CD4-positive, alpha-beta T cell (primary cell): ENCODE results near the gene LDLRAD4. TPM values are rescaled to one million over a fixed set of nuclear protein-coding genes. Genes with fewer than 3 reads are reported as not detected.
A peak's percentile ranks its signal among the peaks of the same experiment; 100 is the strongest.

ENCODE experiments used
- ATAC-seq: fragments of 200-7000 bp; cut with Tn5 transposase; one replicate; pipeline ENCODE4 v1.10.0; 2022; ENCODE audit warnings: mild to moderate bottlenecking; ENCODE audit not compliant: poor library complexity
- CTCF ChIA-PET: fragments of 350-600 bp; sonication (Branson Sonifier 250); formaldehyde crosslinking; loops from one replicate; lab custom pipeline; 2021; ENCODE audit warnings: antibody characterized with exemption, inconsistent platforms; lab: Charles Lee
- POLR2A ChIA-PET: fragments of 350-600 bp; sonication (Branson Sonifier 250); formaldehyde crosslinking; loops from one replicate; lab custom pipeline; 2021; ENCODE audit warnings: antibody characterized with exemption, inconsistent platforms; lab: Charles Lee
- DNase-seq, 14 experiments: peaks; one replicate each; pipeline ENCODE4 v3.0.0-alpha.2; 2013 to 2020; ENCODE audit warnings: mixed read lengths in 2 of 14
- H3K27ac ChIP-seq, 2 donors: one replicate each; pipeline versions ENCODE4 v1.5.1 to v1.7.0; 2013; ENCODE audit warnings: low read length in 2 of 2, low read depth in 1 of 2, mild to moderate bottlenecking in 1 of 2
- H3K27me3 ChIP-seq, 2 experiments: 1 replicate in 1 of 2; 2 replicates in 1 of 2; pipeline versions ENCODE4 v1.6.1 to v1.7.0; 2013; ENCODE audit warnings: low read length in 2 of 2, control low read depth in 1 of 2, mild to moderate bottlenecking in 1 of 2, moderate library complexity in 1 of 2; ENCODE audit not compliant: insufficient read depth in 2 of 2, control insufficient read depth in 1 of 2
- H3K36me3 ChIP-seq: one replicate; pipeline ENCODE4 v1.6.1; 2013; ENCODE audit warnings: low read length, control low read depth; ENCODE audit not compliant: insufficient read depth
- H3K4me1 ChIP-seq: one replicate; pipeline ENCODE4 v1.6.1; 2013; ENCODE audit warnings: low read length, control low read depth; ENCODE audit not compliant: insufficient read depth
- H3K4me3 ChIP-seq: one replicate; pipeline ENCODE4 v1.5.1; 2013; ENCODE audit warnings: mild to moderate bottlenecking, low read length, moderate library complexity
- H3K9me3 ChIP-seq, 2 experiments: 1 replicate in 1 of 2; 2 replicates in 1 of 2; pipeline versions ENCODE4 v1.6.1 to v1.7.0; 2013; ENCODE audit warnings: low read length in 2 of 2, mild to moderate bottlenecking in 2 of 2, control low read depth in 1 of 2, moderate library complexity in 1 of 2; ENCODE audit not compliant: control insufficient read depth in 1 of 2, insufficient read depth in 1 of 2
- H3K27ac Mint-ChIP-seq: one replicate; pipeline ENCODE4 v1.8.0; 2020; ENCODE audit warnings: mixed read lengths
- H3K27me3 Mint-ChIP-seq: one replicate; pipeline ENCODE4 v1.8.0; 2021; ENCODE audit warnings: mixed read lengths
- H3K36me3 Mint-ChIP-seq: one replicate; pipeline ENCODE4 v1.8.0; 2021; ENCODE audit warnings: low read depth, mixed read lengths
- H3K4me1 Mint-ChIP-seq: one replicate; pipeline ENCODE4 v1.8.0; 2021; ENCODE audit warnings: low read depth, mixed read lengths
- H3K4me3 Mint-ChIP-seq: one replicate; pipeline ENCODE4 v1.8.0; 2020; ENCODE audit warnings: mild to moderate bottlenecking, mixed read lengths
- H3K9me3 Mint-ChIP-seq: one replicate; pipeline ENCODE4 v1.8.0; 2020; ENCODE audit warnings: mixed read lengths
- intact Hi-C, 2 experiments: fragments of 100-400 bp; cut with DNase I in 1 of 2; cut with micrococcal nuclease in 1 of 2; formaldehyde crosslinking; loops; one replicate each; pipeline versions ENCODE4 v1.15.1 to v1.9.0; 2023 to 2025; cut with DNase I, micrococcal nuclease
- total RNA-seq, 174 experiments: library from RNA in 2 of 174; stranded (reverse) in 2 of 174; gene quantifications; one replicate each; pipeline ENCODE4 v1.2.3 and lab custom pipeline; 2021 to 2026
- TF ChIP-seq, protein P1 (sequence below): fragments of 200-600 bp; IDR thresholded peaks from one replicate; pipeline ENCODE4 v1.8.0; 2022; ENCODE audit warnings: antibody characterized with exemption, mild to moderate bottlenecking

Gene LDLRAD4
- total RNA-seq, 2 experiments from 2014 or later = 51.9 to 52.7 TPM

DNA sequence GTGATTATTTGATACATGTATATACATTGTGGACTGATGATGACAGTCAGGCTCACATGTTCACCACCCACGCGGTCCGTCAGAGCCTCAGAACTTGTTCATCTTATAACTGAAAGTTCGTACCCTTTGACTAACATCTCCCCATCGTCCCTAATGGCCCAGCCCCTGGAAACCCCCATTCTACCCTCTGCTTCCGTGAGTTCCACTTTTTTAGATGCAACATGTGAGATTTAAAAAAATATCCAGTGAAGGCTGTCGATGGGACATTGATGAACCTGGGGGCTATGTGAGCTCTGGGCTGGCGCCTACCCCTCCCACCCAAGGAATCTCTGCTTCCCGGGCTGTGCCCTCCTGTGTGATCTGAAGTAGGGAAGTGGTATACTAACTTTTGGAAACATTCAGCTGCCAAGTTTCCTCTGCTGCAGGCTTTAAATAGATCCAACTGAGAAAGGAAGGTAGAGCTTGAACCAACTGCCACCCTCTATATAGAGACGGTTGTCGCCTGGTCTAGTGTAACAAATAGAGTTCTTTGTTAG lies 344.0 kb downstream of the LDLRAD4 start:
- CTCF ChIA-PET = no interaction called here
- H3K4me3 ChIP-seq = no peak overlapping the region
- TF ChIP-seq, protein P1, sequence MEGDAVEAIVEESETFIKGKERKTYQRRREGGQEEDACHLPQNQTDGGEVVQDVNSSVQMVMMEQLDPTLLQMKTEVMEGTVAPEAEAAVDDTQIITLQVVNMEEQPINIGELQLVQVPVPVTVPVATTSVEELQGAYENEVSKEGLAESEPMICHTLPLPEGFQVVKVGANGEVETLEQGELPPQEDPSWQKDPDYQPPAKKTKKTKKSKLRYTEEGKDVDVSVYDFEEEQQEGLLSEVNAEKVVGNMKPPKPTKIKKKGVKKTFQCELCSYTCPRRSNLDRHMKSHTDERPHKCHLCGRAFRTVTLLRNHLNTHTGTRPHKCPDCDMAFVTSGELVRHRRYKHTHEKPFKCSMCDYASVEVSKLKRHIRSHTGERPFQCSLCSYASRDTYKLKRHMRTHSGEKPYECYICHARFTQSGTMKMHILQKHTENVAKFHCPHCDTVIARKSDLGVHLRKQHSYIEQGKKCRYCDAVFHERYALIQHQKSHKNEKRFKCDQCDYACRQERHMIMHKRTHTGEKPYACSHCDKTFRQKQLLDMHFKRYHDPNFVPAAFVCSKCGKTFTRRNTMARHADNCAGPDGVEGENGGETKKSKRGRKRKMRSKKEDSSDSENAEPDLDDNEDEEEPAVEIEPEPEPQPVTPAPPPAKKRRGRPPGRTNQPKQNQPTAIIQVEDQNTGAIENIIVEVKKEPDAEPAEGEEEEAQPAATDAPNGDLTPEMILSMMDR = no peak
- Mint-ChIP-seq H3K9me3 (no peaks in the 10 kb centered on the region), H3K27ac (peak overlapping the region; percentile 34), H3K36me3 (no peaks in the 10 kb centered on the region), H3K27me3 (no peaks in the 10 kb centered on the region), H3K4me3 (no peak overlapping the region), H3K4me1 (peaks cover 67% of the 10 kb centered on the region)
- H3K27ac ChIP-seq = peak overlapping the region in 1 of 2 donors; percentile 8
- H3K27me3 ChIP-seq = no peaks in the 10 kb centered on the region
- no peaks in the 10 kb centered on the region for H3K9me3 ChIP-seq
- peaks cover 34% of the 10 kb centered on the region for H3K4me1 ChIP-seq
- DNase-seq (peak in 4 of 14 experiments; percentile 20 to 79 (median 54)), ATAC-seq (peak; percentile 65)
- POLR2A ChIA-PET = interaction anchor here (2.7 kb wide), 1 partner anchor 49 kb away, joined by 7 read pairs; no protein-coding TSS in a partner anchor
- intact Hi-C loops = loop anchor here in 1 of 2 experiments (5.0 kb wide), 1 partner anchor 160 kb away; no protein-coding TSS in a partner anchor
- H3K36me3 ChIP-seq = no peaks in the 10 kb centered on the region

DNA sequence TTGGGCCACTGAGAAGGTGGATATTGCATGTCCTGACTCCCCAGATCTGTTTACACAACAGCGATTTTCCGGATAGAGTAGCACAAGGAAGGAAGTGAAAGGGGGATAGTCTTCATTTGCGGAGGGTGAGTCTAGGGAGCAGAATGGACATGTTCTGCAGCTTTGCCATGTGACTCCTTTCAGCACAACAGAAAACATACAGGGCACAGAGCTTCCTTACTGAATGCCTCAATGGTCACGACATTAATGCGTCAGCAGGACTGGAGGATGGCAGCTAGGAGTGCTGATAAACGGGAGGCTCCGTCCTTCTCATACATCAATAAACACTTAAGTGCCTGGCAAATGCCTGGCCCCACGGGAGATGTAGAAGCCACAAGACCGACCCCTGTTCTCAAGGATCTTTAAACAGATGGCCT lies 344.8 kb downstream of the LDLRAD4 start:
- H3K4me3 Mint-ChIP-seq = no peak overlapping the region
- Histone ChIP-seq H3K9me3 (no peaks in the 10 kb centered on the region), H3K27me3 (no peaks in the 10 kb centered on the region), H3K36me3 (no peaks in the 10 kb centered on the region), H3K27ac (no peak overlapping the region), H3K4me3 (no peak overlapping the region), H3K4me1 (peaks cover 41% of the 10 kb centered on the region)
- H3K27me3 Mint-ChIP-seq = no peaks in the 10 kb centered on the region
- TF ChIP-seq, protein P1 = no peak
- peak overlapping the region; percentile 34 for H3K27ac Mint-ChIP-seq
- H3K36me3 Mint-ChIP-seq = no peaks in the 10 kb centered on the region
- H3K4me1 Mint-ChIP-seq = peaks cover 67% of the 10 kb centered on the region
- ATAC-seq (no peak), DNase-seq (peak in 2 of 14 experiments; percentile 45 to 50)
- intact Hi-C loops = loop anchor here in 1 of 2 experiments (5.0 kb wide), 1 partner anchor 159 kb away; no protein-coding TSS in a partner anchor
- ChIA-PET CTCF (no interaction called here), POLR2A (interaction anchor here (1.0 kb wide), 1 partner anchor 19 kb away, joined by 3 read pairs; no protein-coding TSS in a partner anchor)
- H3K9me3 Mint-ChIP-seq = no peaks in the 10 kb centered on the region

DNA sequence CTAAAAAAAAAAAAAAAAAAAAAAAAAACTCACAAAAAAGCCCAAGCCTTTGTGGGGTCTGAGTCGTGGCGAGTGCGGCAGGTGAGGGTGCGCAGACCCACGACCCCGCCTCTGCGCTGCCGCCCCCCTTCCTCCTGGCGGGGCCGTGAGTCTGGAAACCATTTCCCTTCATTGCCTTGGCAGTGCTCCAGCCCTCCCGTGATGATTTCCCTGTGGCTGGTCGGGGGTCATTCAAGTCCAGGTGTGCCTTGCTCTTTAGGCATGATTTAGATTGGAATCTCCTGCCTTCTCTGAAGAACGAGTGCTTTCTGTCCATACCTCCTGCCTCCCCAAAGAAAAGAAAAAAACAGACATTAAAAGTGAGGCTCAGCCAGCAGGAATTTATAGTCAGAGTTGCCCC lies 346.0 kb downstream of the LDLRAD4 start:
- TF ChIP-seq, protein P1 = no peak
- H3K27me3 ChIP-seq = no peaks in the 10 kb centered on the region
- H3K36me3 ChIP-seq = no peaks in the 10 kb centered on the region
- no peak overlapping the region for H3K27ac Mint-ChIP-seq
- ChIA-PET POLR2A (no interaction called here), CTCF (no interaction called here)
- H3K4me3 ChIP-seq = no peak overlapping the region
- H3K27ac ChIP-seq = no peak overlapping the region
- peaks cover 52% of the 10 kb centered on the region for H3K4me1 ChIP-seq
- DNase-seq (no peak), ATAC-seq (no peak)
- peaks cover 70% of the 10 kb centered on the region for H3K4me1 Mint-ChIP-seq
- H3K36me3 Mint-ChIP-seq = no peaks in the 10 kb centered on the region
- H3K9me3 Mint-ChIP-seq = no peaks in the 10 kb centered on the region
- no peak overlapping the region for H3K4me3 Mint-ChIP-seq
- no peaks in the 10 kb centered on the region for H3K27me3 Mint-ChIP-seq
- H3K9me3 ChIP-seq = no peaks in the 10 kb centered on the region
- intact Hi-C loops = loop anchor here in 1 of 2 experiments (5.0 kb wide), 1 partner anchor 158 kb away; no protein-coding TSS in a partner anchor
